Measurements from ENCODE around the gene MASP2. TPM values are rescaled to one million over a fixed set of nuclear protein-coding genes. Genes with fewer than 3 reads are reported as not detected.
"Not testable (repeated sequence)": the region's sequence is repeated elsewhere in the genome, so short reads cannot be mapped to it uniquely, and the experiment has no call there.

MASP2 gene
- total and polyA plus RNA-seq, 4 donors = 0.05 TPM; not detected in 3

DNA sequence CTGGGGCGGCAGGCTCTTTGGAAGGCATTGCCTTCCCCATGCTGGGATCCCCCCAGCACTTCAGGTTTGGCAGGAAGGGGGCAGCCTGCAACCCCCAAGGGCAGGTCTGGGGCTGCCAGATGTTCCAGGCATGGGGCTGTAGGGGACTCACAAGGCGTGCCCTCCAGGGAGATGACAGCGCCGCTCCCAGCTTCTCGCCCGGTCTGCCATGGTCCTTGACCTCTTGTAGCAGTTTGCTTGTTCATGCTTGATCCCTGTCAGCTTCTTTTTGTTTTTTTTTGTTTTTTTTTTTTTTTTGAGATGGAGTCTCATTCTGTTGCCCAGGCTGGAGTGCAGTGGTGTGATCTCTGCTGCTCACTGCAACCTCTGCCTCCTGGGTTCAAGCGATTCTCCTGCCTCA is 56.2 kb downstream of the MASP2 start:
- ATAC-seq (ENCODE audit: low FRiP score) (no peak), DNase-seq (no peak)
- Histone ChIP-seq H3K27me3 (ENCODE audit: control insufficient read depth in 1 of 2, insufficient read depth in 2 of 2, low read length in 1 of 2) (no peaks in the 10 kb centered on the region), H3K9me3 (ENCODE audit: control insufficient read depth, low read length) (no peaks in the 10 kb centered on the region), H3K36me3 (ENCODE audit: control insufficient read depth in 1 of 2, insufficient read depth in 2 of 2, low read length in 1 of 2) (no peaks in the 10 kb centered on the region), H3K4me3 (ENCODE audit: low read length in 2 of 2) (no peak overlapping the region), H3K4me1 (ENCODE audit: control insufficient read depth in 1 of 2, insufficient read depth in 2 of 2, low read length in 2 of 2) (no peaks in the 10 kb centered on the region), H3K27ac (ENCODE audit: low read depth in 1 of 2, low read length in 2 of 2) (no peak overlapping the region)
- WGBS, 2 donors = 71 to 84% methylated on average over 7 of the region's 7 CpGs
- intact Hi-C loops (cut with DNase I) = no loop called here

- H3K9me3 ChIP-seq (ENCODE audit: control insufficient read depth, low read length); ATAC-seq (ENCODE audit: low FRiP score); H3K27me3 ChIP-seq (ENCODE audit: control insufficient read depth in 1 of 2, insufficient read depth in 2 of 2, low read length in 1 of 2); H3K36me3 ChIP-seq (ENCODE audit: control insufficient read depth in 1 of 2, insufficient read depth in 2 of 2, low read length in 1 of 2); H3K4me1 ChIP-seq (ENCODE audit: control insufficient read depth in 1 of 2, insufficient read depth in 2 of 2, low read length in 2 of 2); H3K4me3 ChIP-seq (ENCODE audit: low read length in 2 of 2); DNase-seq; H3K27ac ChIP-seq (ENCODE audit: low read depth in 1 of 2, low read length in 2 of 2); intact Hi-C loops (cut with DNase I): not testable (repeated sequence)
- 63 to 67% methylated on average over 6 of the region's 6 CpGs for WGBS, 2 donors
These were observed 57.0 kb downstream of the MASP2 start for GRCh38 chr1:10989920-10990516.

DNA sequence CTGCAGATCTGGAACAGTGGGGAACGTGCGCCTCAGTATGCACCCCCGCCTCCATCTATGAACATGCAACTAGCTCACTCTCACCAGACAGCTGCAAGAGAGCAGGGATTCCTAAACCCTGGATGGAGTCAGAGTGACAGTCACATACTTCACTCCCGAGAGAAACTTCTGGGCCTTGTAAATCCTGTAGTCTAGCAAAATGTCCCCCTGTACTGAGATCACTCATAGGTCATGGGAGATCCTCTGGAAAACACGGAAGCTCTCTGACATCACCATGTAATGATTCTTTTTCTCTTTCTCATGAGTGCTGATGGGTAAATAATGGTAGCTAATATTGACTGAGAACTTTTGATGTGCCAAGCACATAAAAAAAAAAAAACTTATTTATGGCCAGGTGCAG is 57.9 kb downstream of the MASP2 start:
- Histone ChIP-seq H3K9me3 (ENCODE audit: control insufficient read depth, low read length) (no peaks in the 10 kb centered on the region), H3K4me1 (ENCODE audit: control insufficient read depth in 1 of 2, insufficient read depth in 2 of 2, low read length in 2 of 2) (no peaks in the 10 kb centered on the region), H3K36me3 (ENCODE audit: control insufficient read depth in 1 of 2, insufficient read depth in 2 of 2, low read length in 1 of 2) (no peaks in the 10 kb centered on the region), H3K4me3 (ENCODE audit: low read length in 2 of 2) (no peak overlapping the region), H3K27me3 (ENCODE audit: control insufficient read depth in 1 of 2, insufficient read depth in 2 of 2, low read length in 1 of 2) (no peaks in the 10 kb centered on the region), H3K27ac (ENCODE audit: low read depth in 1 of 2, low read length in 2 of 2) (no peak overlapping the region)
- intact Hi-C loops (cut with DNase I) = no loop called here
- no peak for ATAC-seq (ENCODE audit: low FRiP score)
- 85% methylated on average over 5 of the region's 5 CpGs for whole genome bisulfite sequencing, 2 donors
- DNase-seq = no peak

DNA sequence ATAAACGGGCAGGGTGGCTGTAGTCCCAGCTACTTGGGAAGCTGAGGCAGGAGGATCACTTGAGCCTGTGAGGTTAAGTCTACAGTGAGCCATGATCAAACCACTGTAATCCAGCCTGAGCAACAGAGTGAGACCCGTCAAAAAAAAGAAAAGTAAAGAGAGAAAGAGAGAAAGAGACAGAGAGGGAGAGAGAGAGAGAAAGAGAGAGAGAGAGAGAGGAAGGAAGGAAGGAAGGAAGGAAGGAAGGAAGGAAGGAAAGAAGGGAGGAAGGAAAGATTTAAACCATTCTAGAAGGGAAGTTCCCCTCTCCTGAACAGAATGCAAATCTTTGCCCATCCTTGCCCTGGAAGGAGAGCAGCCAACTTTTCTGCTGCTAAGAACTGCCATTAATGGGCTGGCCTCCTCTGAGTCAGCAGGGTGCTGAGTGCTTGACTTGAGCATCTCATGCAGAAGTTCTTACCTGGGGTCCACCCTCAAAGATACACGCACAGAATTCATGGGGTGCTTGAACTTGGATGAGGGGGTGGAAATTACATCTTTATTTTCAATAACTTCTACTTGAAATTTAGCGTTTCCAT is 59.1 kb downstream of the MASP2 start:
- Histone ChIP-seq H3K4me3 (ENCODE audit: low read length in 2 of 2) (no peak overlapping the region), H3K27me3 (ENCODE audit: control insufficient read depth in 1 of 2, insufficient read depth in 2 of 2, low read length in 1 of 2) (no peaks in the 10 kb centered on the region), H3K4me1 (ENCODE audit: control insufficient read depth in 1 of 2, insufficient read depth in 2 of 2, low read length in 2 of 2) (no peaks in the 10 kb centered on the region), H3K36me3 (ENCODE audit: control insufficient read depth in 1 of 2, insufficient read depth in 2 of 2, low read length in 1 of 2) (no peaks in the 10 kb centered on the region), H3K27ac (ENCODE audit: low read depth in 1 of 2, low read length in 2 of 2) (no peak overlapping the region), H3K9me3 (ENCODE audit: control insufficient read depth, low read length) (no peaks in the 10 kb centered on the region)
- WGBS, 2 donors = 79 to 80% methylated on average over 4 of the region's 4 CpGs
- DNase-seq (no peak), ATAC-seq (ENCODE audit: low FRiP score) (no peak)
- intact Hi-C loops (cut with DNase I) = no loop called here

GRCh38 chr1:10986525-10986890 is 60.5 kb downstream of the MASP2 start:
- ATAC-seq (ENCODE audit: low FRiP score) (no peak), DNase-seq (no peak)
- Histone ChIP-seq H3K36me3 (ENCODE audit: control insufficient read depth in 1 of 2, insufficient read depth in 2 of 2, low read length in 1 of 2) (no peaks in the 10 kb centered on the region), H3K4me1 (ENCODE audit: control insufficient read depth in 1 of 2, insufficient read depth in 2 of 2, low read length in 2 of 2) (no peaks in the 10 kb centered on the region), H3K9me3 (ENCODE audit: control insufficient read depth, low read length) (no peaks in the 10 kb centered on the region), H3K27ac (ENCODE audit: low read depth in 1 of 2, low read length in 2 of 2) (no peak overlapping the region), H3K4me3 (ENCODE audit: low read length in 2 of 2) (no peak overlapping the region), H3K27me3 (ENCODE audit: control insufficient read depth in 1 of 2, insufficient read depth in 2 of 2, low read length in 1 of 2) (no peaks in the 10 kb centered on the region)
- intact Hi-C loops (cut with DNase I) = no loop called here
- WGBS, 2 donors = 77 to 84% methylated on average over 7 of the region's 7 CpGs

DNA sequence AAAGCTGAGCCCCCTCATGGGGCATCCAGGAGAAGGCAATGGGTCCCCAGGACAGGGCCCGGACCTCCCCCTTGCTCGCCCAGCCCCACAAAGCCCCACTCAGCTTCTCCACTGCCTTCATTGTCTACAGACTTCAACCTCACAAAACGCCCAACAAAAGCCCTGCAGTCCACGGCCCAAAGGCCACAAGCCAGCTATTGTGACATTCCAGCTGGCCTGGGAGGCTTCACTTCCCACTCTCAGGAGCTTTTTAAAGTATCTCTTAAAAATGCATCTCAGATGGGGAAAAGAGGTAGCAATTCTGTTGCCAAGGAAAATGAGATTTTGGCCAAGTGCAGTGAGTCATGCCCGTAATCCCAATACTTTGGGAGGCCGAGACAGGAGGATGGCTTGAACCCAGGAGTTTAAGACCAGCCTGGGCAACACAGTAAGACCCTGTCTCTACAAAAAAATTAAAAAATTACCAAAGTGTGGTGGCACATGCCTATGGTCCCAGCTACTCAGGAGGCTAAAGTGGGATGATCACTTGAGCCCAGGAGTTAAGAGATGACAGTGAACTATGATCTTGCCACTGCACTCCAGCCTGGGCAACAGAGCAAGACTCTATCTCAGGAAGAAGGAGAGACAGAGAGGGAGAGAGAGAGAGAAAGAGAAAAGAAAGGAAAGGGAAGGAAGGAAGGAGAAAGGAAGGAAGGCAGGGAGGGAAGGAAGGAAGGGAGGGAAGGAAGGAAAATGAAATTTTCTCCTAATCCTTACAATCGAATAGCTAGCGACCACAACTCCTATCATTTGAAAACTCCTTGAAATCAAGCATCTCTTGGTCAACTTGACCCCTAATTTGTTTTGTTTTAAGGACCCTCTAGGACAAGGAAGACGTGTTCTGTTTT is 66.0 kb downstream of the MASP2 start:
- DNase-seq = peak in 1 of 2 donors; percentile 67

GRCh38 chr1:10980094-10980577 is 66.9 kb downstream of the MASP2 start:
- DNase-seq = peak; percentile 90 to 91
- intact Hi-C loops (cut with DNase I) = no loop called here
- no peaks in the 10 kb centered on the region for H3K4me1 ChIP-seq (ENCODE audit: control insufficient read depth in 1 of 2, insufficient read depth in 2 of 2, low read length in 2 of 2)
- no peaks in the 10 kb centered on the region for H3K36me3 ChIP-seq (ENCODE audit: control insufficient read depth in 1 of 2, insufficient read depth in 2 of 2, low read length in 1 of 2)
- no peak overlapping the region for H3K4me3 ChIP-seq (ENCODE audit: low read length in 2 of 2)
- peak overlapping the region in 1 of 2 donors; percentile 49 for H3K27ac ChIP-seq (ENCODE audit: low read depth in 1 of 2, low read length in 2 of 2)
- H3K27me3 ChIP-seq (ENCODE audit: control insufficient read depth in 1 of 2, insufficient read depth in 2 of 2, low read length in 1 of 2) = no peaks in the 10 kb centered on the region
- WGBS, 2 donors = 0 to 2% methylated on average over 15 of the region's 15 CpGs
- H3K9me3 ChIP-seq (ENCODE audit: control insufficient read depth, low read length) = no peaks in the 10 kb centered on the region
- peak; percentile 92 for ATAC-seq (ENCODE audit: low FRiP score)

More for the DNA sequence above, 66.0 kb downstream of the MASP2 start:
- no peaks in the 10 kb centered on the region for H3K36me3 ChIP-seq (ENCODE audit: control insufficient read depth in 1 of 2, insufficient read depth in 2 of 2, low read length in 1 of 2)
- H3K9me3 ChIP-seq (ENCODE audit: control insufficient read depth, low read length) = no peaks in the 10 kb centered on the region
- H3K27me3 ChIP-seq (ENCODE audit: control insufficient read depth in 1 of 2, insufficient read depth in 2 of 2, low read length in 1 of 2) = no peaks in the 10 kb centered on the region
- WGBS, 2 donors = 46 to 49% methylated on average over 9 of the region's 9 CpGs
- peak; percentile 37 for ATAC-seq (ENCODE audit: low FRiP score)
- intact Hi-C loops (cut with DNase I) = no loop called here
- H3K4me3 ChIP-seq (ENCODE audit: low read length in 2 of 2) = no peak overlapping the region
- no peaks in the 10 kb centered on the region for H3K4me1 ChIP-seq (ENCODE audit: control insufficient read depth in 1 of 2, insufficient read depth in 2 of 2, low read length in 2 of 2)
- H3K27ac ChIP-seq (ENCODE audit: low read depth in 1 of 2, low read length in 2 of 2) = no peak overlapping the region

- H3K4me1 ChIP-seq (ENCODE audit: control insufficient read depth in 1 of 2, insufficient read depth in 2 of 2, low read length in 2 of 2) = no peaks in the 10 kb centered on the region
- H3K36me3 ChIP-seq (ENCODE audit: control insufficient read depth in 1 of 2, insufficient read depth in 2 of 2, low read length in 1 of 2) = no peaks in the 10 kb centered on the region
- WGBS, 2 donors = 28 to 40% methylated on average over 13 of the region's 13 CpGs
- DNase-seq (peak in 1 of 2 donors; percentile 84), ATAC-seq (ENCODE audit: low FRiP score) (peak; percentile 51)
- no peak overlapping the region for H3K4me3 ChIP-seq (ENCODE audit: low read length in 2 of 2)
- peak overlapping the region in 1 of 2 donors; percentile 60 for H3K27ac ChIP-seq (ENCODE audit: low read depth in 1 of 2, low read length in 2 of 2)
- intact Hi-C loops (cut with DNase I) = no loop called here
- no peaks in the 10 kb centered on the region for H3K27me3 ChIP-seq (ENCODE audit: control insufficient read depth in 1 of 2, insufficient read depth in 2 of 2, low read length in 1 of 2)
- H3K9me3 ChIP-seq (ENCODE audit: control insufficient read depth, low read length) = no peaks in the 10 kb centered on the region
These were observed 67.5 kb downstream of the MASP2 start for GRCh38 chr1:10979483-10979920.
